Peyer's patch (tissue), 4 donors: ENCODE results near the gene FHL1.

ENCODE experiments used
- POLR2A ChIP-seq, 2 donors: fragments of 450-650 bp; IDR thresholded peaks; one replicate each; pipeline ENCODE4 v1.5.1; 2017; ENCODE audit warnings: antibody characterized with exemption in 2 of 2, mild to moderate bottlenecking in 2 of 2, moderate library complexity in 2 of 2
- TF ChIP-seq, protein P1 (sequence below), 6 experiments: fragments of 450-650 bp in 4 of 6; fragments of 200-600 bp in 2 of 6; sonication (generic) in 1 of 6; IDR thresholded peaks; one replicate each; pipeline ENCODE4 v1.5.1; 2017 to 2019; ENCODE audit warnings: antibody characterized with exemption in 6 of 6, mild to moderate bottlenecking in 3 of 6, moderate library complexity in 1 of 6

DNA sequence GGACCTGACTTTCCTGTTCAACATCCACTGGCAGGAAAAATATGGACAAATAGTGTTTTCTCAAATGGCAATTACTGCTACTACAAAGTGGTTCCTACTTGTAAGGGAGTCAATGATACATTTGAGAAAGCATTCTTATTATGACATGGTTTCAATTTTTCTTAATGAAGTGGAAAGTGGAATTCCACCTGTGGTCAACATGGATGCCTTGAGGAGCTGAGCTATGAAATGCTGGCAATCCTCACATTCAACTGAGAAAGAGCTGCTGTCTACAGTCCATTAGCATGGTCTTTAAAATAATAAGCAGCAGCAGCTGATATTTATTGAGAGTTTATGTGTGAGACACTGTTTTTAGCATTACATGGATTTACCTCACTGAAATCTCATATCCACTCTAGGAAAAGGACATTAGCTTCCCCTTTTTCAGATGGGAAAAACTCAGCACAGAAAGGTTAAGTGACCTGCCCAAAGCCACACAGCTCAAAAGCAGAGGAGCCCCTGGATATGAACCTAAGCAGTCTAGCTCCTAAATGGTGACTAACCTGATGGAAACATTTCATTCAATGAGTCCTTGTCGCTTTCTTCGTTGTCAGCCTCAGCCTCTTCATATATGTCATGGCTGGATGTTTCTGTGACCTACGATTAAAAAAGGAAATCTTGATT, 74.6 kb downstream of the FHL1 start:
- no peak for TF ChIP-seq POLR2A (IDR thresholded peaks at IDR 0.05)
- TF ChIP-seq, protein P1, sequence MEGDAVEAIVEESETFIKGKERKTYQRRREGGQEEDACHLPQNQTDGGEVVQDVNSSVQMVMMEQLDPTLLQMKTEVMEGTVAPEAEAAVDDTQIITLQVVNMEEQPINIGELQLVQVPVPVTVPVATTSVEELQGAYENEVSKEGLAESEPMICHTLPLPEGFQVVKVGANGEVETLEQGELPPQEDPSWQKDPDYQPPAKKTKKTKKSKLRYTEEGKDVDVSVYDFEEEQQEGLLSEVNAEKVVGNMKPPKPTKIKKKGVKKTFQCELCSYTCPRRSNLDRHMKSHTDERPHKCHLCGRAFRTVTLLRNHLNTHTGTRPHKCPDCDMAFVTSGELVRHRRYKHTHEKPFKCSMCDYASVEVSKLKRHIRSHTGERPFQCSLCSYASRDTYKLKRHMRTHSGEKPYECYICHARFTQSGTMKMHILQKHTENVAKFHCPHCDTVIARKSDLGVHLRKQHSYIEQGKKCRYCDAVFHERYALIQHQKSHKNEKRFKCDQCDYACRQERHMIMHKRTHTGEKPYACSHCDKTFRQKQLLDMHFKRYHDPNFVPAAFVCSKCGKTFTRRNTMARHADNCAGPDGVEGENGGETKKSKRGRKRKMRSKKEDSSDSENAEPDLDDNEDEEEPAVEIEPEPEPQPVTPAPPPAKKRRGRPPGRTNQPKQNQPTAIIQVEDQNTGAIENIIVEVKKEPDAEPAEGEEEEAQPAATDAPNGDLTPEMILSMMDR (IDR thresholded peaks at IDR 0.05), result no peak
